Thyroid gland (tissue), 4 donors: ENCODE data around the gene MRPL14.

Experiments used
- POLR2A ChIP-seq, 2 donors: fragments of 450-650 bp; IDR thresholded peaks; one replicate each; pipeline ENCODE4 v1.6.1; 2017; ENCODE audit warnings: antibody characterized with exemption in 2 of 2, mild to moderate bottlenecking in 2 of 2, moderate library complexity in 1 of 2
- TF ChIP-seq, protein P1 (sequence below), 6 experiments: fragments of 200-600 bp in 3 of 6; fragments of 450-650 bp in 3 of 6; sonication (generic) in 3 of 6; IDR thresholded peaks; one replicate each; pipeline ENCODE4 v1.5.1; 2016 to 2019; ENCODE audit warnings: antibody characterized with exemption in 6 of 6, mild to moderate bottlenecking in 2 of 6, inconsistent platforms in 1 of 6, moderate library complexity in 1 of 6

DNA sequence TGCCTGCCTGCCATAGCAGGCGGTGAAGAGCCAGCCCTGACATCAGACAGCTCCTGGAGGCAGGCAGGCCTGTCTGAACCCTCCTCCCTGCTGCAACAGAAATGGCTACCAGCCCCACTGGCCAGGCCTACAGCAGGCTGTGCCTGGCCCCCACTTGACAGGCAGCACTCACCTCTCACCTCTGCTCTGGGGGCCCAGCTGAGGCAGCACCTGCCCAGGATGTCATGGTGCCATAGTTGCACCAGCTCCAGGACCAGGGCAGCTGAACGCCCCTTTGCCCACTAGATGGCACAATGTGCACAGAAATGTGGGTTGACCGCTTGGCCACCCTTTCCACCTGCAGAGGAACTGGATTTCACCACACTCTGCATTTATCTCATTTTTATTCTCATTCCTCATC, 30.6 kb downstream of the MRPL14 start:
- TF ChIP-seq, protein P1, sequence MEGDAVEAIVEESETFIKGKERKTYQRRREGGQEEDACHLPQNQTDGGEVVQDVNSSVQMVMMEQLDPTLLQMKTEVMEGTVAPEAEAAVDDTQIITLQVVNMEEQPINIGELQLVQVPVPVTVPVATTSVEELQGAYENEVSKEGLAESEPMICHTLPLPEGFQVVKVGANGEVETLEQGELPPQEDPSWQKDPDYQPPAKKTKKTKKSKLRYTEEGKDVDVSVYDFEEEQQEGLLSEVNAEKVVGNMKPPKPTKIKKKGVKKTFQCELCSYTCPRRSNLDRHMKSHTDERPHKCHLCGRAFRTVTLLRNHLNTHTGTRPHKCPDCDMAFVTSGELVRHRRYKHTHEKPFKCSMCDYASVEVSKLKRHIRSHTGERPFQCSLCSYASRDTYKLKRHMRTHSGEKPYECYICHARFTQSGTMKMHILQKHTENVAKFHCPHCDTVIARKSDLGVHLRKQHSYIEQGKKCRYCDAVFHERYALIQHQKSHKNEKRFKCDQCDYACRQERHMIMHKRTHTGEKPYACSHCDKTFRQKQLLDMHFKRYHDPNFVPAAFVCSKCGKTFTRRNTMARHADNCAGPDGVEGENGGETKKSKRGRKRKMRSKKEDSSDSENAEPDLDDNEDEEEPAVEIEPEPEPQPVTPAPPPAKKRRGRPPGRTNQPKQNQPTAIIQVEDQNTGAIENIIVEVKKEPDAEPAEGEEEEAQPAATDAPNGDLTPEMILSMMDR (IDR thresholded peaks at IDR 0.05) = peak; percentile 46 to 88 (median 80)
- TF ChIP-seq POLR2A (IDR thresholded peaks at IDR 0.05) = no peak
